HL-60 (cell line): ENCODE results near the gene BPIFB4.

Source experiments
- DNase-seq, 2 experiments: peaks; one replicate each; pipeline ENCODE4 v3.0.0-alpha.2; 2010 to 2020; ENCODE audit warnings: low read depth in 1 of 2, low spot score in 1 of 2
- H3K27ac ChIP-seq: fragments of 250-450 bp; sonication (Bioruptor Pico); replicated peaks from 2 replicates; pipeline ENCODE4 v1.5.1; 2020; ENCODE audit warnings: mild to moderate bottlenecking, moderate library complexity
- H3K27me3 ChIP-seq: fragments of 250-450 bp; sonication (Bioruptor Pico); 2 replicates; pipeline ENCODE4 v1.5.1; 2021; ENCODE audit warnings: mild to moderate bottlenecking, moderate library complexity; ENCODE audit not compliant: insufficient read depth, poor library complexity, severe bottlenecking
- H3K4me3 ChIP-seq: replicated peaks from 2 replicates; pipeline ENCODE4 v1.5.1; 2011; ENCODE audit warnings: mild to moderate bottlenecking, control low read depth, low read length; ENCODE audit not compliant: insufficient read depth
- CTCF ChIP-seq: IDR thresholded peaks from one replicate; pipeline ENCODE4 v1.5.1; 2011; ENCODE audit warnings: low read length, control low read depth, inconsistent platforms; ENCODE audit not compliant: insufficient read depth
- GABPA ChIP-seq: IDR thresholded peaks from 2 replicates; pipeline ENCODE4 v1.6.1; 2012; ENCODE audit warnings: low read depth
- POLR2AphosphoS5 ChIP-seq: IDR thresholded peaks from 2 replicates; pipeline ENCODE4 v1.6.1; 2012; ENCODE audit warnings: low read depth
- REST ChIP-seq: IDR thresholded peaks from 2 replicates; pipeline ENCODE4 v1.6.1; 2012; ENCODE audit warnings: low read depth; ENCODE audit not compliant: insufficient replicate concordance
- SPI1 ChIP-seq: IDR thresholded peaks from 2 replicates; pipeline ENCODE4 v1.6.1; 2012; ENCODE audit warnings: low read depth, mild to moderate bottlenecking, borderline replicate concordance

The BPIFB4 gene

GRCh38 chr20:33110147-33110825 is 30.8 kb downstream of the BPIFB4 start:
- H3K27ac ChIP-seq: no peak overlapping the region
- H3K27me3 ChIP-seq: no peaks in the 10 kb centered on the region
- no peak overlapping the region for H3K4me3 ChIP-seq
- no peak for TF ChIP-seq GABPA
- no peak for TF ChIP-seq SPI1
- TF ChIP-seq POLR2AphosphoS5: no peak
- no peak for TF ChIP-seq CTCF
- TF ChIP-seq REST: no peak
- DNase-seq: no peak

GRCh38 chr20:33111306-33111705 is 31.9 kb downstream of the BPIFB4 start:
- no peaks in the 10 kb centered on the region for H3K27me3 ChIP-seq
- TF ChIP-seq SPI1 (no peak), REST (no peak), CTCF (no peak), GABPA (no peak), POLR2AphosphoS5 (no peak)
- no peak overlapping the region for H3K27ac ChIP-seq
- DNase-seq: no peak
- H3K4me3 ChIP-seq: no peak overlapping the region

- no peak overlapping the region for H3K4me3 ChIP-seq
- no peak overlapping the region for H3K27ac ChIP-seq
- no peak for DNase-seq
- TF ChIP-seq POLR2AphosphoS5 (no peak), GABPA (no peak), REST (no peak), SPI1 (no peak), CTCF (no peak)
- no peaks in the 10 kb centered on the region for H3K27me3 ChIP-seq
These were observed 33.3 kb downstream of the BPIFB4 start for GRCh38 chr20:33112547-33113386.
